Liver (tissue), 3 donors: ENCODE data around the gene FAM9C.

ENCODE experiments used
- CTCF ChIP-seq: fragments of 150-350 bp; IDR thresholded peaks from 2 replicates; pipeline ENCODE4 v1.5.1; 2017; ENCODE audit warnings: improper control_type of control experiment, low read depth, low read length; ENCODE audit not compliant: missing input control
- NR2F2 ChIP-seq: IDR thresholded peaks from 2 replicates; pipeline ENCODE4 v1.6.1; 2016; ENCODE audit warnings: antibody characterized with exemption
- TAF1 ChIP-seq: conservative IDR thresholded peaks from 2 replicates; pipeline ENCODE4 v1.6.1; 2016; ENCODE audit warnings: antibody characterized with exemption, mild to moderate bottlenecking
- YY1 ChIP-seq: IDR thresholded peaks from 2 replicates; pipeline ENCODE4 v1.6.1; 2016; ENCODE audit warnings: antibody characterized with exemption, mild to moderate bottlenecking
- donor health status: healthy.
- donor health status: healthy.

- no peak for TF ChIP-seq CTCF
- TF ChIP-seq YY1, result no peak
- no peak for TF ChIP-seq NR2F2
- no peak for TF ChIP-seq TAF1
Observed at GRCh38 chrX:13005661-13006473, 38.6 kb downstream of the FAM9C start.
